ENCODE data around the gene MAGI2.
"Not testable (repeated sequence)": the region's sequence is repeated elsewhere in the genome, so short reads cannot be mapped to it uniquely, and the experiment has no call there.

MAGI2 gene

GRCh38 chr7:78510580-78511188 is 942.8 kb downstream of the MAGI2 start:
- H3K27ac ChIP-seq: no peak overlapping the region
- TF ChIP-seq CTCF (conservative IDR thresholded peaks at IDR 0.05): peak; percentile 90

DNA sequence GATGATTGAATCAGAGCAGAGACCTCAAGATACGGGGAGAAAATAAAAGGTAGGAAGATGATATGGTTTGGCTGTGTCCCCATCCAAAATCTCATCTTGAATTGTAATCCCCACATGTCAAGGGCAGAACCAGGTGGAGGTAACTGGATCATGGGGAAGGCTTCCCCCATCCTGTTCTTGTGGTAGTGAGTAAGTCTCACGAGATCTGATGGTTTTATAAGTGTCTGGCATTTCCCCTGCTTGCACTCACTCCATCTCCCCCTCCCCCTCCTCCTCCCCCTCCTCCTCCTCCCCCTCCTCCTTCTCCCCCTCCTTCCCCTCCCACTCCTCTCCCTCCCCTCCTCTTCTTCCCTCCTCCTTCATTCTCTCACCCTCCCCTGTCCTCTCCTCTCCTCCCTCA is 950.2 kb downstream of the MAGI2 start:
- not testable (repeated sequence) for H3K27ac ChIP-seq

GRCh38 chr7:78501064-78501463 is 952.4 kb downstream of the MAGI2 start:
- no peak for TF ChIP-seq CTCF (conservative IDR thresholded peaks at IDR 0.05)
- H3K27ac ChIP-seq: no peak overlapping the region

GRCh38 chr7:78499971-78500370 is 953.5 kb downstream of the MAGI2 start:
- TF ChIP-seq CTCF (conservative IDR thresholded peaks at IDR 0.05): no peak
- no peak overlapping the region for H3K27ac ChIP-seq

DNA sequence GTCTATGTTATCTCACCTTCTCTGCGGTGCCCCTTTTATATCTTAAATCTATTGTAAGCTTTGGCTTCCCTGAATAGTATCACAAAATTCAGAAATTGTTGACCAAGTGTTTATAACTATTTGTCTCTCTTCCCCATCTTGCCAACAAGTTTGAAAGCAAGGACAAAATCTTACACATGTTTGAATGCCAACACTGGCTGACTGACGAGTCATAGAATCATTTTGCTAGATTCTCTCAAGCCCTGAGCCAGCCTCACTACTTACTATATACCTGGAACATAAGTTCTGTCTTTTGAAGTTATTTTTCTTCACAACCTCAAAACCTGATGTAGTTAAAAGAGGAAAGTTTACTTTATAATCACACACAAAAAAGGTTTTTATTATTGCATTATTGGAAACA is 954.2 kb downstream of the MAGI2 start:
- no peak for TF ChIP-seq CTCF (conservative IDR thresholded peaks at IDR 0.05)
- H3K27ac ChIP-seq: no peak overlapping the region

- no peak for TF ChIP-seq CTCF (conservative IDR thresholded peaks at IDR 0.05)
- no peak overlapping the region for H3K27ac ChIP-seq
These were observed 955.6 kb downstream of the MAGI2 start for GRCh38 chr7:78497728-78498427.

DNA sequence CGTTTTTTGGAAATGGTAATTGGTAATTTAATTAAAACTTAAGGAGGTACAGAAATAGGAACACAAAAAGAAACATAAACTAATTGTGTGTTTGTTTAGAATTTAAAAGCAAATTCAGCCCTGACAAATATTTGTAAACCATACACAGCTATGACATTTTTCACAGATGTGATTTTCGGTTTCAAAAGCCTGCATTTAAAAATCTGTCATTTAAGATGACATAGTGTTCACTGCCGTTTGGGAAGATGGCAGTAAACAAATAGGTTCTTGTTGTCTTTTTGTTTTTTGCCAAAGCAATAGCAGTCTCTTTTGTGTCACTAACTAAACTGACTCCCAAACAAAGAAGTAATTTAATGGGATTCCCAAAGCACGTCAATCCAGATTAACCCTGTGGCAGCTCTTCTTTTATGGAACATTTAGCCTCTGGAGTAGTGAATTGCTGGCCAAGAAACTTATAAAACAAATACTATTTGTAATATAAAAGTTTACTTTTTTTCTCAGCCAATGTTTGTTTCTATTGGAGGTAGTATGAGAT is 957.3 kb downstream of the MAGI2 start:
- TF ChIP-seq CTCF (conservative IDR thresholded peaks at IDR 0.05): no peak
- H3K27ac ChIP-seq: no peak overlapping the region

DNA sequence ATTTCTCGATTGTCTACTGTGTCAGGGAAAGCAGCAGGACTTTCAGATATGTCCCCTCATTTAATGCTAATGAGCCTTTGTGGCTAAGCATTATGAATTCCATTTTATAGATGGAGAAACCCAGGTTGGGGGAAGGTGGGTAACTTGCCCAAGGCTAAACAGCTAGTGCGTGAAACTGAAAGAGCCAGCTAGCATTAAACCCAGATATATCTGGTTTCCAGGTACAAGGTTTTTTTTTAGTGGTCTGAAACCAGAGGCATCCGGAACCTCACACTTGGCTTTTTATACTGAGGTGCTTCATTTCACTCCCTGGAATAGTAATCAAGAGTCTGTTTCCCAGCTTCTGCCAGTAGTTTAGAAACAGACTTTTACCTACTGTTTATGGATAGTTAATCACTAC is 960.1 kb downstream of the MAGI2 start:
- H3K27ac ChIP-seq: no peak overlapping the region
- no peak for TF ChIP-seq CTCF (conservative IDR thresholded peaks at IDR 0.05)
